ENCODE results near the gene LRMDA. TPM values are rescaled to one million over a fixed set of nuclear protein-coding genes. Genes with fewer than 3 reads are reported as not detected.

LRMDA gene
- total RNA-seq, 4 donors from 2014 or later = 7.3 to 20.1 (median 8.4) TPM

DNA sequence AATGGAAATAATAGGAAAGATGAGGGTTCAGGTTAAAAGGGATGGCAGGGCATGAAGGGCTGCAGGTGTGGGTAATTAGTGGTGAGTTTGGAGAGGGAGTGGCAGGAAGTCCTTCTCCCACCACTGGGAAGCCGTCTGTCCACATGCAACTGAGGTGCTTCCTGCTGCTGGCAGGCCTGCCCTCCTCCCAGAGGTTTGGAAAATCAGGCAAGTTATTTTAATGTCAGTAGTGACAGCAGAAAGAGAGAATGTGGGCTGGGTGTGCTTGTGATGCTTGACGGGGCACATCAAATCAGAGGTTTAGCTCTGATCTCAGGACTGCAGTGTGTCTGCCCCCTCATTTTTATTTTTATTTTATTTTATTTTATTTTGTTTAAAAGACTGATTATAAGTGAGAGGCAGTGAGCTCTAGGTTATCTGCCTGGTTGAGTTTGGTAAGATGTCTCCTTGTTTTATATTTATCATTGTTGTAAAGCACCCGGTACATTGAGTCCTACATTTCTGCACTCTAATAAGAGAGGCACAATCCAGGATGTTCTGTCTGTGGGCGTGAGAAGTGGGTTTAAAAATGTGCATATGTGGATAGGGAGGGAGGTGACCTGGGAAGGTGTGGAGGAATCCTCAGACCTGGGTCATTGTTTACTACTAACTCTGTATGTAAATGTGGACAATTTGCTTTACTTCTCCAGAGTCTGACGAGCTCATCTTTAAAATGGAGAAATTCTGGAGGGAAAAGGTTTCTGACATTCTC is 504.4 kb downstream of the LRMDA start:
- Histone ChIP-seq H3K27ac (no peak overlapping the region), H3K4me3 (no peak overlapping the region), H3K36me3 (no peaks in the 10 kb centered on the region), H3K4me1 (no peaks in the 10 kb centered on the region), H3K27me3 (no peaks in the 10 kb centered on the region), H3K9me3 (no peaks in the 10 kb centered on the region)
- ATAC-seq = no peak
- no peak for TF ChIP-seq POLR2A (IDR thresholded peaks at IDR 0.05)
- no peak for TF ChIP-seq CTCF (IDR thresholded peaks at IDR 0.05)
- TF ChIP-seq EP300 (IDR thresholded peaks at IDR 0.05) = no peak
- TF ChIP-seq POLR2AphosphoS5 (IDR thresholded peaks at IDR 0.05) = no peak
- WGBS, 2 donors (ENCODE audit: low coverage in 1 of 2) = 86 to 90% methylated on average over 3 to 4 of the region's 5 CpGs

- 41 to 71% methylated on average over 2 of the region's 2 CpGs for WGBS, 2 donors (ENCODE audit: low coverage in 1 of 2)
- no peak for ATAC-seq
- H3K36me3 ChIP-seq = no peaks in the 10 kb centered on the region
- TF ChIP-seq CTCF (IDR thresholded peaks at IDR 0.05) = no peak
- no peak for TF ChIP-seq EP300 (IDR thresholded peaks at IDR 0.05)
- no peak for TF ChIP-seq POLR2AphosphoS5 (IDR thresholded peaks at IDR 0.05)
- no peak for TF ChIP-seq POLR2A (IDR thresholded peaks at IDR 0.05)
- no peaks in the 10 kb centered on the region for H3K4me1 ChIP-seq
- no peaks in the 10 kb centered on the region for H3K27me3 ChIP-seq
- H3K9me3 ChIP-seq = no peaks in the 10 kb centered on the region
- no peak overlapping the region for H3K27ac ChIP-seq
- H3K4me3 ChIP-seq = no peak overlapping the region
Measured at GRCh38 chr10:75936841-75937240, 505.4 kb downstream of the LRMDA start.

- no peak overlapping the region for H3K27ac ChIP-seq
- no peaks in the 10 kb centered on the region for H3K36me3 ChIP-seq
- no peak for ATAC-seq
- no peaks in the 10 kb centered on the region for H3K9me3 ChIP-seq
- no peaks in the 10 kb centered on the region for H3K4me1 ChIP-seq
- WGBS, 2 donors (ENCODE audit: low coverage in 1 of 2) = 90 to 93% methylated on average over 2 of the region's 2 CpGs
- TF ChIP-seq POLR2A (IDR thresholded peaks at IDR 0.05) (no peak), EP300 (IDR thresholded peaks at IDR 0.05) (no peak), CTCF (IDR thresholded peaks at IDR 0.05) (no peak), POLR2AphosphoS5 (IDR thresholded peaks at IDR 0.05) (no peak)
- H3K4me3 ChIP-seq = no peak overlapping the region
- no peaks in the 10 kb centered on the region for H3K27me3 ChIP-seq
Measured at GRCh38 chr10:75937823-75938222, 506.4 kb downstream of the LRMDA start.

- TF ChIP-seq POLR2AphosphoS5 (IDR thresholded peaks at IDR 0.05) = no peak
- no peak for TF ChIP-seq EP300 (IDR thresholded peaks at IDR 0.05)
- TF ChIP-seq CTCF (IDR thresholded peaks at IDR 0.05) = no peak
- no peak for TF ChIP-seq POLR2A (IDR thresholded peaks at IDR 0.05)
- WGBS, 2 donors (ENCODE audit: low coverage in 1 of 2) = 95% methylated on average over 12 to 13 of the region's 13 CpGs
- H3K4me3 ChIP-seq = no peak overlapping the region
- no peak for ATAC-seq
- no peak overlapping the region for H3K27ac ChIP-seq
- H3K36me3 ChIP-seq = no peaks in the 10 kb centered on the region
- H3K9me3 ChIP-seq = peaks cover 0 to 1% (median 0%) of the 10 kb centered on the region in 3 donors
- H3K27me3 ChIP-seq = no peaks in the 10 kb centered on the region
- no peaks in the 10 kb centered on the region for H3K4me1 ChIP-seq
Measured at GRCh38 chr10:75938380-75939122, 507.1 kb downstream of the LRMDA start.
